Osteocyte (in vitro differentiated cells): ENCODE data around the gene IL22RA1. TPM values are rescaled to one million over a fixed set of nuclear protein-coding genes. Genes with fewer than 3 reads are reported as not detected.

ENCODE experiments used
- DNase-seq: peaks from one replicate; pipeline ENCODE4 v3.0.0; 2021; ENCODE audit warnings: mixed read lengths; ENCODE audit not compliant: unreplicated experiment; ENCODE audit errors: extremely low spot score
- H3K27ac Mint-ChIP-seq: one replicate; pipeline ENCODE4 v1.8.0; 2021; ENCODE audit warnings: mild to moderate bottlenecking, mixed read lengths; ENCODE audit not compliant: unreplicated experiment
- H3K27me3 Mint-ChIP-seq: one replicate; pipeline ENCODE4 v1.8.0; 2021; ENCODE audit warnings: mixed read lengths; ENCODE audit not compliant: unreplicated experiment
- H3K36me3 Mint-ChIP-seq: one replicate; pipeline ENCODE4 v1.8.0; 2021; ENCODE audit warnings: mixed read lengths; ENCODE audit not compliant: unreplicated experiment
- H3K4me1 Mint-ChIP-seq: one replicate; pipeline ENCODE4 v1.8.0; 2021; ENCODE audit warnings: mixed read lengths; ENCODE audit not compliant: unreplicated experiment
- H3K4me3 Mint-ChIP-seq: one replicate; pipeline ENCODE4 v1.8.0; 2021; ENCODE audit warnings: mild to moderate bottlenecking, moderate library complexity, mixed read lengths; ENCODE audit not compliant: unreplicated experiment
- H3K9me3 Mint-ChIP-seq: one replicate; pipeline ENCODE4 v1.8.0; 2021; ENCODE audit warnings: mixed read lengths; ENCODE audit not compliant: unreplicated experiment
- total RNA-seq: library from RNA; stranded (reverse); gene quantifications from 2 replicates; pipeline ENCODE4 v1.2.1, GENCODE V29; 2021
- TF ChIP-seq, protein P1 (sequence below): fragments of 200-600 bp; sonication (generic); IDR thresholded peaks from 2 replicates; pipeline ENCODE4 v1.5.0; 2021; ENCODE audit warnings: antibody characterized with exemption, mild to moderate bottlenecking, moderate library complexity

Gene IL22RA1
- total RNA-seq, 1 donor from 2014 or later, result not detected

DNA sequence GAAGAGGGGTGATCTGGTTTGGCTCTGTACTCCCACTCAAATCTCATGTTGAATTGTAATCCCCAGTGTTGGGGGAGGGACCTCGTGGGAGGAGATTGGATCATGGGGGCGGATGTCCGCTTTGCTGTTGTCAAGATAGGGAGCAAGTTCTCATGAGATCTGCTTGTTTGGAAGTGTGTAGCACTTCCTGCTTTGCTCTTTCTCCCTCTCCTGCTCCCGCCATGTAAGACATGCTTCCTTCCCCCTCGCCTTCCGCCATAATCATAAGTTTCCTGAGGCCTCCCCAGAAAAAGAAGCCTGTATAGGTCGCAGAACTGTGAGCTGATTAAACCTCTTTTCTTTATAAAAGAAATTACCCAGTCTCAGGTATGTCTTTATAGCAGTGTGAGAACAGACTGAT, 58.9 kb downstream of the IL22RA1 start:
- Mint-ChIP-seq H3K27ac (no peak overlapping the region), H3K4me3 (no peak overlapping the region), H3K4me1 (no peaks in the 10 kb centered on the region), H3K9me3 (no peaks in the 10 kb centered on the region), H3K36me3 (no peaks in the 10 kb centered on the region), H3K27me3 (peaks cover 42% of the 10 kb centered on the region)
- TF ChIP-seq, protein P1, sequence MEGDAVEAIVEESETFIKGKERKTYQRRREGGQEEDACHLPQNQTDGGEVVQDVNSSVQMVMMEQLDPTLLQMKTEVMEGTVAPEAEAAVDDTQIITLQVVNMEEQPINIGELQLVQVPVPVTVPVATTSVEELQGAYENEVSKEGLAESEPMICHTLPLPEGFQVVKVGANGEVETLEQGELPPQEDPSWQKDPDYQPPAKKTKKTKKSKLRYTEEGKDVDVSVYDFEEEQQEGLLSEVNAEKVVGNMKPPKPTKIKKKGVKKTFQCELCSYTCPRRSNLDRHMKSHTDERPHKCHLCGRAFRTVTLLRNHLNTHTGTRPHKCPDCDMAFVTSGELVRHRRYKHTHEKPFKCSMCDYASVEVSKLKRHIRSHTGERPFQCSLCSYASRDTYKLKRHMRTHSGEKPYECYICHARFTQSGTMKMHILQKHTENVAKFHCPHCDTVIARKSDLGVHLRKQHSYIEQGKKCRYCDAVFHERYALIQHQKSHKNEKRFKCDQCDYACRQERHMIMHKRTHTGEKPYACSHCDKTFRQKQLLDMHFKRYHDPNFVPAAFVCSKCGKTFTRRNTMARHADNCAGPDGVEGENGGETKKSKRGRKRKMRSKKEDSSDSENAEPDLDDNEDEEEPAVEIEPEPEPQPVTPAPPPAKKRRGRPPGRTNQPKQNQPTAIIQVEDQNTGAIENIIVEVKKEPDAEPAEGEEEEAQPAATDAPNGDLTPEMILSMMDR, result no peak
- no peak for DNase-seq

DNA sequence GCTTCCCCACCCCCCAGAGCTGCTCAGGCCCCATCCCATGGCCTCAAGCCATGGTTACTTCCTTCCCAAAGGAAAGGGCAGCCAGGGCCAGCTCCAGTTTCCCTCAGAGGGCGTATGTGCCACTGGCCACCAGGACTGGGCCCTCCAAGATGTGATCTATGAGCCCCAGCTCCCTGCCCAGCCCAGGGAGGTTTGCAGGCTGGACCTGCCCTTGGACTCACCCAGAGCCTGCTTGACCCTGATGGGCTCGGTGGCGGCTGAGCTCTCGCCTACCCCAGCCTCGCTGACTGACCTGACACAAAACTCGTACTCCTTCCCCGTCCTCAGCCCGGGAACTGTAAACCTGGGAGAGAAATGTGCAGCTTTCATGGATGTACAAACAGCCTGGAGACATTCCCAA, 60.6 kb downstream of the IL22RA1 start:
- TF ChIP-seq, protein P1, result no peak
- H3K36me3 Mint-ChIP-seq, result no peaks in the 10 kb centered on the region
- H3K27ac Mint-ChIP-seq, result no peak overlapping the region
- DNase-seq, result no peak
- peaks cover 31% of the 10 kb centered on the region for H3K27me3 Mint-ChIP-seq
- no peaks in the 10 kb centered on the region for H3K9me3 Mint-ChIP-seq
- H3K4me3 Mint-ChIP-seq, result no peak overlapping the region
- no peaks in the 10 kb centered on the region for H3K4me1 Mint-ChIP-seq

DNA sequence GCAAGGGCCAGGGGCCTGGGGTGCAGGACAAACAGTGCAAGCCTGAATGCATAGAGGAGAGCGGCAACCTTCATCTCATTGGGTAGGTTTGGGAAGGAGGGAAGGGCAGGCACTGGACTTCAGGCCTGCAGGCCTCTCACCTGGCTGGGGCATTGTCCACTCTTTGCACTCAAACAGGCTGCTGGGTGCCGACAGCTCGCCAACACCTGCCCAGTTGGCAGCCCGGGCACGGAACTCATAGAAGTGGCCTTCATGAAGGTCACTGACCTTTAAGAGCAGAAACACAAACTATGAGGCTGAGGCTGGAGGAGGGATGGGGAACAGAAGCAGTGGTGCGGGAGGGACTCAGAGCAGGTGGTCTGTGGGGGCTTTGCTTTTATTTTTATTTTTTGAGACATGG, 61.8 kb downstream of the IL22RA1 start:
- Mint-ChIP-seq H3K27me3 (peaks cover 23% of the 10 kb centered on the region), H3K9me3 (no peaks in the 10 kb centered on the region), H3K36me3 (no peaks in the 10 kb centered on the region), H3K4me1 (no peaks in the 10 kb centered on the region), H3K4me3 (no peak overlapping the region), H3K27ac (no peak overlapping the region)
- no peak for DNase-seq
- TF ChIP-seq, protein P1, result no peak

DNA sequence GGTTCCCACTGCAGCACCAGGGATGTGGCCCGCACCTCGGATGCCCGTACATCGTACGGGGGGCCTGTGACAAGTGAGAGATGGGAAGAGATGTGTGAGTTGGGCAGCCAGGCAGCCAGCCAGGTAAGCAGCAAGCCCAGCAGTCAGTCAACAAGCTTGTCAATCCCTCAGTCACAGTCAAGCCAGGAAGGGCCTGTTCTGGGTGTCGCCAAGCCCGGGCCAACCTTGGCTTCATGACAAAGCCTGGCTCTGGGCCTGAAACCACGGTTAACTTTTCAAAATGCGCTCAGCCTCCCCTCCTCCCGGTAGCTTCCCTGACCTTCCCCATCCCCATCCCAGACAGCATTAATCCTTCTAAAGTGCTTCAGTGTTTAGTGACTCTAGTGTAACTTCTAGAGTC, 62.8 kb downstream of the IL22RA1 start:
- TF ChIP-seq, protein P1, result no peak
- peaks cover 15% of the 10 kb centered on the region for H3K27me3 Mint-ChIP-seq
- H3K9me3 Mint-ChIP-seq, result no peaks in the 10 kb centered on the region
- no peak overlapping the region for H3K4me3 Mint-ChIP-seq
- H3K27ac Mint-ChIP-seq, result no peak overlapping the region
- no peak for DNase-seq
- no peaks in the 10 kb centered on the region for H3K36me3 Mint-ChIP-seq
- no peaks in the 10 kb centered on the region for H3K4me1 Mint-ChIP-seq

DNA sequence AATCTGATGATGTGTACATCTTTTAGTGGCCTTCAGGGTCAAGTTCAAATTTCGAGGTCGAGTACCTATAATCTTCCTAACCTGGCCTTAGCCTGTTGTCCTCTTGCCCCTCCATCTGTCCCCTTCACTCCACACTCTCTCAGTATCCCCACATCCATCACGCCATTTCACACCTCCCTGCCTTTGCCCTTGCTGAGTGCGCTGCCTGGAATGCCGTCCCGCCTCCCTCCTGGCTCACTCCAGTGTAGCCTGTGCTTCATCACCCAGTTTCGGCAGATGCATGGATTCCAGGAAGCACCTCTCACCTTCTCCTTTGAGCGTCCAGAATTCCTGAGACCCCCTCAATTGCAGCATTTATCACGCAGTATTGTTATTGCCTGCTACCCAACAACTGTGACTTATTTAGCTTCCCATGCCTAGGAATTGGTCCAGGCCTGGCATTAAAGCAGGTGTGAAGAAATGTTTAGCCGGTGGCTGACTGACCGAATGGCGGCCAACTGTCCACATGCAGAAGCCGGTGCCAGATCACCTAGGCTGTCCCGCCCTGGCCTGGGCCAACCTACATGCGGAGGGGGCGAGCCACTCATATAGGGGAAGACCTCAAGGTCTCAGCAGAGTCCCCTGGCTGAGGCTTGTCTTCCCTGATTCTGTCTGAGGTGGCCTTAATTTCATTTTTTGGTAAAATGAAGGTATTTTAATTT, 65.5 kb downstream of the IL22RA1 start:
- H3K9me3 Mint-ChIP-seq, result no peaks in the 10 kb centered on the region
- no peak overlapping the region for H3K4me3 Mint-ChIP-seq
- H3K27ac Mint-ChIP-seq, result no peak overlapping the region
- no peak for DNase-seq
- TF ChIP-seq, protein P1, result no peak
- no peaks in the 10 kb centered on the region for H3K36me3 Mint-ChIP-seq
- H3K4me1 Mint-ChIP-seq, result no peaks in the 10 kb centered on the region
- H3K27me3 Mint-ChIP-seq, result peaks cover 2% of the 10 kb centered on the region
